SK-N-MC (cell line): ENCODE data around the gene ATP9B.

Source experiments
- DNase-seq: peaks from one replicate; pipeline ENCODE4 v3.0.0-alpha.2; 2011; ENCODE audit warnings: low read depth, low spot score
- H3K27ac ChIP-seq: fragments of 200-600 bp; sonication (generic); 2 replicates; pipeline ENCODE4 v1.5.1; 2016; ENCODE audit warnings: mixed run types
- H3K36me3 ChIP-seq: fragments of 200-600 bp; sonication (generic); 2 replicates; pipeline ENCODE4 v1.6.1; 2017; ENCODE audit warnings: antibody characterized with exemption, low read length, mixed read lengths; ENCODE audit not compliant: insufficient read depth
- H3K4me3 ChIP-seq: fragments of 200-600 bp; sonication (generic); 2 replicates; pipeline ENCODE4 v1.5.1; 2016
- H3K9ac ChIP-seq: fragments of 200-600 bp; sonication (generic); 2 replicates; pipeline ENCODE4 v1.8.0; 2017; ENCODE audit warnings: mixed run types, mixed read lengths; ENCODE audit not compliant: insufficient read length
- H3K9me3 ChIP-seq: fragments of 200-600 bp; sonication (generic); 2 replicates; pipeline ENCODE4 v1.6.1; 2017; ENCODE audit warnings: low read depth, mild to moderate bottlenecking, antibody characterized with exemption, low read length, moderate library complexity, mixed read lengths
- EZH2 ChIP-seq: fragments of 200-600 bp; sonication (generic); IDR thresholded peaks from one replicate; pipeline ENCODE4 v1.6.1; 2017; ENCODE audit warnings: antibody characterized with exemption
- FOXP2 ChIP-seq: optimal IDR thresholded peaks from 2 replicates; pipeline ENCODE3; 2011; ENCODE audit warnings: mild to moderate bottlenecking, moderate library complexity; ENCODE audit not compliant: insufficient read depth; ENCODE audit errors: extremely low read length, control extremely low read depth
- POLR2AphosphoS5 ChIP-seq: IDR thresholded peaks from 2 replicates; pipeline ENCODE4 v1.6.1; 2012; ENCODE audit warnings: mild to moderate bottlenecking, low read depth, low read length, borderline replicate concordance

The ATP9B gene

DNA sequence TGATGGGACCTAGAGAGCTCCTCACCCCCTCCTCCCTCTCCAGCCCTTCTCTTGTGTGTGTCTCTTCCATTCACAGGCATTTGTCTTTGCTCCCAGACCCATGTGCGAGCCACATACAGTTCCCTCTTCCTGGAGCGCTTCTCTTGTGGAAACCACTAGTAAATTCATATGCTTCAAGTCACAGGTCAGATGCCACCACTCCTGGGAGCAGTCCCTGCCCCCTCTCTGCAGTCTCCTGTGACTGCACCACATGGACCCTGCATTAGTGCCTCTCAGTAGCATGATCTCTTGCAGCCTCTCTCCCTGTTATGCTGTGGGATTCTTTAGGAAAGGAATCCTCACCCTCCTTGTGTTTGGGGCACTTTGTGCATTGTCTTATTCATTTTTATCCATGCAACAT, 230.1 kb downstream of the ATP9B start:
- Histone ChIP-seq H3K4me3 (no peak overlapping the region), H3K36me3 (no peaks in the 10 kb centered on the region), H3K27ac (no peak overlapping the region), H3K9me3 (no peaks in the 10 kb centered on the region), H3K9ac (no peak overlapping the region)
- no peak for DNase-seq
- TF ChIP-seq FOXP2: no peak
- TF ChIP-seq POLR2AphosphoS5: no peak
- no peak for TF ChIP-seq EZH2

DNA sequence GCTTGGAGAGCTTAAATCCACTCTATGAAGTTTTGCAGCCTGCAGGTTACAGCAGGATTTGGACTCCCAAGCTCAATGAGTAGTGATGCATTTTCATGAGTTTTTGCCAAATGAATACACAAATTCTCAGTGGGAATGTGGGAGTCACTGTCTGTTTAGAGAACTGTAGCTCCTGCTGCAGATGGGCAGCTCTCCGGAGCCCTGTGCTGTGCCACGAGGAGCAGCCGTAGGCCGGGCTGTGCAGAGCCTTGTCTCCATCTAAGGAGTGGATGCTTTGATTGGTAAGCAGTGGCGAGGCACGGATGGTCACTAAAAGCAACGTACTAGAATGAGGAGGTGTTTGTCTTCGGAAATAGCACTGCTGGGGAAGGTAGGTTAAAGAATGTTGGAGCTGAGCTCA, 230.5 kb downstream of the ATP9B start:
- H3K36me3 ChIP-seq: no peaks in the 10 kb centered on the region
- no peak overlapping the region for H3K27ac ChIP-seq
- TF ChIP-seq EZH2: no peak
- no peak for TF ChIP-seq POLR2AphosphoS5
- no peak for TF ChIP-seq FOXP2
- H3K9ac ChIP-seq: no peak overlapping the region
- H3K4me3 ChIP-seq: no peak overlapping the region
- no peaks in the 10 kb centered on the region for H3K9me3 ChIP-seq
- no peak for DNase-seq

- Histone ChIP-seq H3K36me3 (no peaks in the 10 kb centered on the region), H3K9me3 (no peaks in the 10 kb centered on the region), H3K9ac (no peak overlapping the region), H3K27ac (no peak overlapping the region), H3K4me3 (no peak overlapping the region)
- DNase-seq: no peak
- TF ChIP-seq FOXP2: no peak
- TF ChIP-seq POLR2AphosphoS5: no peak
- no peak for TF ChIP-seq EZH2
Measured at GRCh38 chr18:79300413-79300812, 231.2 kb downstream of the ATP9B start.

DNA sequence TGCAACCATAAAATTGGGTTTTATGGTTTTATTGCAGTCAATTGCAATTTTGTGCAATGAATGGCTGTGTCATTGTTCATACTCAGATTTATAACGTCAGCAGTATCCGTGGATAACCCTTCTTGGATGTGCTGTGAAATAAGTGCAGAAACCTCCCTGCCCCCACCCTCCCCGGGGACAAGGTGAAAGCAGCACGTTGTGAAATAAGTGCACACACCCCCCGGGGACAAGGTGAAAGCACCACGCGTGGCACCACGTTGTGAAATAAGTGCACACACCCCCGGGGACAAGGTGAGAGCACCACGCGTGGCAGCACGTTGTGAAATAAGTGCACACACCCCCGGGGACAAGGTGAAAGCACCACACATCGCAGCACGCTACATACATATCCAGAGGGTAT, 232.9 kb downstream of the ATP9B start:
- no peak overlapping the region for H3K4me3 ChIP-seq
- no peaks in the 10 kb centered on the region for H3K9me3 ChIP-seq
- H3K9ac ChIP-seq: no peak overlapping the region
- no peak for TF ChIP-seq FOXP2
- TF ChIP-seq POLR2AphosphoS5: no peak
- no peak for TF ChIP-seq EZH2
- DNase-seq: no peak
- no peaks in the 10 kb centered on the region for H3K36me3 ChIP-seq
- H3K27ac ChIP-seq: no peak overlapping the region

DNA sequence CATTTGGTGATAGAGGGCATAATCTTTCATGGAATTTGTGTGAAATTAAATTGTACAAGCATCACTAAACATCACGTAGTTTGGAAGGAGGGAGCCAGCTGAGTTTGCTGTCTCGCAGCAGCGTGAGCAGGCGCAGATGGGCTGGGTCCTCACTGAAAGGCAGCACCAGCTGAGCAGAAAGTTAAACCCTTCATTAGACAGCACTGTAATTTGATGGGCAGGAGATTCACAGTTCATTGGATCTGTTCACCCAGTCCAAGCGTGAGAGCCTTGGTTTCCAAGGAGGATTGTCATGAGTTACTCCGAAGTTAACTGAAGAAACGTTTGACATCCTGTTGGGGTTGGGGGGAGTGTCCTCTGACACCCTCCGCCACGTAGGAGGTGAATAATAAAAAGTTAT, 236.7 kb downstream of the ATP9B start:
- H3K27ac ChIP-seq: no peak overlapping the region
- H3K9ac ChIP-seq: no peak overlapping the region
- no peak for DNase-seq
- H3K4me3 ChIP-seq: no peak overlapping the region
- TF ChIP-seq POLR2AphosphoS5: no peak
- no peak for TF ChIP-seq FOXP2
- no peak for TF ChIP-seq EZH2
- H3K36me3 ChIP-seq: no peaks in the 10 kb centered on the region
- no peaks in the 10 kb centered on the region for H3K9me3 ChIP-seq

DNA sequence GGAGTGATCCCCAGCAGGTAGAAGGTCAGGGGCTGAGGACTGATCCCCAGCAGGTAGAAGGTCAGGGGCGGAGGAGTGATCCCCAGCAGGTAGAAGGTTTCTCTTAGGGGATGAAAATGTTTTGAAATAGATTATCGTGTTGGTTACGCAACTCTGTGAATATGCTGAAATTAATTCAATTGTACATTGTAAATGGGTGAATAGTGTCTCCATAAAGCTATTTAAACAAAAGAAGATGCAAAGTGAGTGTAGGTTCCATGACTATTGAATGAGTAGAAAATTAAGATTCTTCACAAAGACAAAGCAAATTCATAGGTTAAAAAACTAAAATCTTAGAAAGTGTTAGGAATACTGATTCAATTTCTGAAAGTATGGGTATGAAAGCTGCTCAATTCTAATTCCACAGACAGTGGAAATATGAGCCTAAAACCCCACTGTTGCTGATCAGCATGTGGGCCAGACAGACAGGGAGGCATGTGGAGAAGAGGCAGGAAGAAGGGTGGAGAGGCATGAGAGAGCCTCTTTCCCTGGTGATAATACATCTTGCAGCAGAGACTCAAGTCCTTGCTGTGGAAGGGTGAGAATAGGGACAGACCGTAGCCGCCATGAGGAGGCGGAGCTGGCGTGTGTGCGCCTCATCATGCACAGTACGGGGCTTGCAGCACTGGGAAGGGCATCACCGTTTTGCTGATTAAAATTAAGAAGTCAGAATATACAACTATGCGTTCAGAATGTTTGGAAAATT, 240.6 kb downstream of the ATP9B start:
- Histone ChIP-seq H3K4me3 (no peak overlapping the region), H3K9me3 (no peaks in the 10 kb centered on the region), H3K27ac (no peak overlapping the region), H3K36me3 (no peaks in the 10 kb centered on the region), H3K9ac (no peak overlapping the region)
- DNase-seq: no peak
- TF ChIP-seq POLR2AphosphoS5 (no peak), EZH2 (no peak), FOXP2 (no peak)

GRCh38 chr18:79314838-79315388, 245.7 kb downstream of the ATP9B start:
- Histone ChIP-seq H3K9me3 (no peaks in the 10 kb centered on the region), H3K9ac (no peak overlapping the region), H3K36me3 (peaks cover 4% of the 10 kb centered on the region; the same call in 1 of the 2 replicates), H3K27ac (no peak overlapping the region), H3K4me3 (no peak overlapping the region)
- no peak for TF ChIP-seq POLR2AphosphoS5
- TF ChIP-seq FOXP2: no peak
- no peak for TF ChIP-seq EZH2
- DNase-seq: no peak

GRCh38 chr18:79315596-79315995, 246.4 kb downstream of the ATP9B start:
- Histone ChIP-seq H3K27ac (no peak overlapping the region), H3K9ac (no peak overlapping the region), H3K4me3 (no peak overlapping the region), H3K9me3 (no peaks in the 10 kb centered on the region), H3K36me3 (peaks cover 4% of the 10 kb centered on the region; the same call in 1 of the 2 replicates)
- no peak for TF ChIP-seq FOXP2
- TF ChIP-seq POLR2AphosphoS5: no peak
- no peak for TF ChIP-seq EZH2
- no peak for DNase-seq

GRCh38 chr18:79317703-79318102, 248.5 kb downstream of the ATP9B start:
- no peak overlapping the region for H3K27ac ChIP-seq
- peaks cover 4% of the 10 kb centered on the region; the same call in 1 of the 2 replicates for H3K36me3 ChIP-seq
- H3K9me3 ChIP-seq: no peaks in the 10 kb centered on the region
- TF ChIP-seq POLR2AphosphoS5: no peak
- no peak for TF ChIP-seq FOXP2
- TF ChIP-seq EZH2: no peak
- no peak overlapping the region for H3K9ac ChIP-seq
- DNase-seq: no peak
- no peak overlapping the region for H3K4me3 ChIP-seq
